Aorta (tissue), 5 donors: ENCODE measurements around the gene SGIP1. TPM values are rescaled to one million over a fixed set of nuclear protein-coding genes. Genes with fewer than 3 reads are reported as not detected.
"Not testable (repeated sequence)": the region's sequence is repeated elsewhere in the genome, so short reads cannot be mapped to it uniquely, and the experiment has no call there.

Experiments used
- ATAC-seq: fragments of 200-7000 bp; cut with Tn5 transposase; one replicate; pipeline ENCODE4 v1.9.1; 2022; ENCODE audit warnings: moderate library complexity; ENCODE audit not compliant: low FRiP score
- DNase-seq, 2 donors: peaks; one replicate each; pipeline ENCODE4 v3.0.0-alpha.2; 2020
- H3K27ac ChIP-seq, 2 donors: one replicate each; pipeline ENCODE4 v1.5.1; 2013; ENCODE audit warnings: low read length in 2 of 2, mild to moderate bottlenecking in 2 of 2, moderate library complexity in 2 of 2, control low read depth in 1 of 2, inconsistent platforms in 1 of 2, low read depth in 1 of 2
- H3K27me3 ChIP-seq, 2 donors: one replicate each; pipeline ENCODE4 v1.6.1; 2013; ENCODE audit warnings: control low read depth in 1 of 2, low read length in 1 of 2, mild to moderate bottlenecking in 1 of 2, moderate library complexity in 1 of 2; ENCODE audit not compliant: insufficient read depth in 2 of 2, control insufficient read depth in 1 of 2
- H3K36me3 ChIP-seq, 2 donors: one replicate each; pipeline ENCODE4 v1.6.1; 2013; ENCODE audit warnings: control low read depth in 1 of 2, low read length in 1 of 2, mild to moderate bottlenecking in 1 of 2; ENCODE audit not compliant: insufficient read depth in 2 of 2, control insufficient read depth in 1 of 2
- H3K4me1 ChIP-seq, 2 donors: one replicate each; pipeline ENCODE4 v1.6.1; 2013; ENCODE audit warnings: low read length in 2 of 2, control low read depth in 1 of 2, mild to moderate bottlenecking in 1 of 2, moderate library complexity in 1 of 2; ENCODE audit not compliant: insufficient read depth in 2 of 2, control insufficient read depth in 1 of 2
- H3K4me3 ChIP-seq, 2 donors: one replicate each; pipeline ENCODE4 v1.5.1; 2013; ENCODE audit warnings: low read length in 2 of 2, control low read depth in 1 of 2, mild to moderate bottlenecking in 1 of 2
- H3K9me3 ChIP-seq: one replicate; pipeline ENCODE4 v1.6.1; 2013; ENCODE audit warnings: mild to moderate bottlenecking, low read length; ENCODE audit not compliant: control insufficient read depth
- WGBS, 2 donors: extraction: QIAGEN DNeasy Blood & Tissue Kit; methylation state at CpG; one replicate each; pipeline ENCODE4 v1.1.7; 2013; 5-methylcytosine and 5-hydroxymethylcytosine counted together
- intact Hi-C, 2 donors: fragments of 100-400 bp; cut with DNase I; formaldehyde crosslinking; loops; one replicate each; pipeline versions ENCODE4 v1.14.2 to v1.15.0; 2022
- polyA plus RNA-seq, 2 donors: library from polyadenylated mRNA; stranded (reverse); fragments of 200-250 nt; gene quantifications; one replicate each; pipeline ENCODE4 v1.2.3, GENCODE V29; 2013
- total RNA-seq, 2 donors: library from RNA; stranded (reverse); fragmentation: NEBNext Ultra II Directional; extraction: Animal tissue kit (Norgen Biotek cat#: 25700); gene quantifications; one replicate each; pipeline ENCODE4 v1.2.1, GENCODE V29; 2021
- donor health status: healthy with polysubstance abuse.
- donor health status: Bipolar disorder and iron deficiency.
- donor health status: DM: no; HTN: no; CAD: no.
- donor health status: DM: no; HTN: no; CAD: no.
- donor health status: DM: yes; HTN: yes; CAD: no.

SGIP1 gene
- total and polyA plus RNA-seq, 4 donors = 10.9 to 73.2 (median 58.3) TPM

DNA sequence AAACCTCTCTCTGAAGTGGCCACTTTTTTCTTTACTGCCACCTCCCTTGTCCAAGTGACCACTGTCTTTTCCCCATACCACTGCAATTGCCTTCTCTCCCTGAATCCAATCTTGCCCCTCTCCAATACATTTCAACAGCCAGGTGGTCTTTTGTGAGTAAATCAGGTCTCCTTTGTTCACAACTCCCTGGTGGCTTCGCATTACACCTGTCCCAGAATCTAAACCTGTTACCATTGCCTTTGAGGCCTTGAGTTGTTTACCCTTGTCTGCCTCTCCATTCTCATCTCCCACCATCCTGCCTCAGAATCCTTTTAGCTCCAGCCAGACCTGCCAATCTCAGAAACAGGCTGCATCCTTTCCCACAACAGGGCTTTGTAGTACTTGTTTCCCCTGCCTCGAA lies 196.5 kb downstream of the SGIP1 start:
- ATAC-seq = no peak
- WGBS, 2 donors = 87 to 88% methylated on average over 2 of the region's 2 CpGs

DNA sequence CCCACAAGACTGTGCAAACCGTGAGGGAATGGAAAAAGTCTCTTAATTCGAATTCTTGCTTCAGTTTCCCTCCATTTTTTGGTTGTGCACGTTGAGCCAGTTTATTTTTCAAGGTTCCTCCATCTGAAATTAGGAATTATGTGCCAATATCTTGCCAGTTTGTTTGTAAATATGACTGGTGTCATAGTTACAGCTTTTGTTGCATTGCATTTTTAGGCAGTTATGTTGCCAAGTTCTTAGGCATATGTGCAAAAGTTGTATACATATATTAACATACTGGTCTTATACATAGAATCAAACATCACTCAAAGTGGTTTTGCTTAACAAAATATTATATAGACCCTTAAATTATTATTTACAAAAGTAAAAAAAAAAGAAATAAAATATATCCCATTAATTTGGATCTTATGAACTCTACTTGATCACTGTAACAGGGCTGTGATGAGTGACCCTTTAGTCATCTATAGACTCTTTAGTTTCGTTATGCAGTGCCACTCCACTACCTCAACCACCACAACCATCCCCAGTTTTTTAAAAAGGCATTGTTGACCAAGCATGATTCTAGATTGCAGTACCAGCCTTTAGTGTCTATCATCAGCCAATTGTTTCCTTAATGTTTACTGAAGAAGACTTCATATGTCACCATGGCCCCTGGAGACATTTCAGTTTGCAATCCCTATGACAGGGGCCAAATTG lies 197.4 kb downstream of the SGIP1 start:
- WGBS, 2 donors = 72 to 74% methylated on average over 4 of the region's 4 CpGs
- DNase-seq (no peak), ATAC-seq (no peak)
- no peaks in the 10 kb centered on the region for H3K4me1 ChIP-seq
- H3K36me3 ChIP-seq = peaks cover 0 to 4% of the 10 kb centered on the region in 2 donors
- intact Hi-C loops = no loop called here
- H3K27ac ChIP-seq = no peak overlapping the region
- H3K9me3 ChIP-seq = no peaks in the 10 kb centered on the region
- no peak overlapping the region for H3K4me3 ChIP-seq
- no peaks in the 10 kb centered on the region for H3K27me3 ChIP-seq

More for the DNA sequence above, 196.5 kb downstream of the SGIP1 start:
- no peak for DNase-seq
- H3K27ac ChIP-seq = no peak overlapping the region
- H3K9me3 ChIP-seq = no peaks in the 10 kb centered on the region
- intact Hi-C loops = no loop called here
- H3K27me3 ChIP-seq = no peaks in the 10 kb centered on the region
- peaks cover 0 to 4% of the 10 kb centered on the region in 2 donors for H3K36me3 ChIP-seq
- no peak overlapping the region for H3K4me3 ChIP-seq
- H3K4me1 ChIP-seq = peaks cover 0 to 3% of the 10 kb centered on the region in 2 donors

DNA sequence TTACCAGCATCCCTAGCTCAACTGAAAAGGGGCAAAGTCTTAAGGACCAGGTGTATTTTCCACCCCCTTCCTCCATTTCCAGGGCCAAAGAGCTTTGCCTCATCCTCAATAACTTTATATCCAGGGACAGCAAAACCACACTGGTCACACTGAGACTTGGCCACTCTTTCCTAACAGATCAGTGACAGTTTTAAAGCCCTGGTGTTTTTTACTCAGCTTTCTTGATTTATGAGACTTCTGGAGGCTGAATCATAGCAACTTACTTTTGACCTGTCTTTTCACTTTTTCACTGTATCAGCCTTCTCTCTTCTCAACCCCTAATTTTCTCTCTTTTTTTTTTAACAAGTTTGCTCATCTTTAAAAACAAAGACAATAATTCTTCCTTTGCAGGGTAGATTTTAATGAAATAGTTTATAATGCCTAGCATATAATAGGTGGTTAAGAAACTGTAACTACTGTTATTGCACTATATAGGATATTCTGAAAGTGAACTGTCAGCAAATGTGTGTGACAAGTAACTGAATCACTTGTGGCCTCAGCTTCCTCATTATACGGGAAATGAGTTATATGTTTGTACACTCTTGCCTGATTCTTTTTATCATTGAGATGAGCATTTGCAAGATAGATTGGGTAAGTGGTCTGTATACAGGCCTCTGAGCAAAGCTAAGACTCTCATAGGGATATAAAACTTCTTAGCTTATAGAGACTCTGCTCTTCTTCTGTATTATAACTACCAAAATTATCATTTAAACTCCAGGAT lies 198.6 kb downstream of the SGIP1 start:
- H3K27me3 ChIP-seq = no peaks in the 10 kb centered on the region
- intact Hi-C loops = no loop called here
- no peak overlapping the region for H3K4me3 ChIP-seq
- peaks cover 0 to 4% of the 10 kb centered on the region in 2 donors for H3K36me3 ChIP-seq
- DNase-seq = no peak
- H3K4me1 ChIP-seq = no peaks in the 10 kb centered on the region
- WGBS, 2 donors = 0 to 2% methylated on average over 1 of the region's 1 CpG
- H3K27ac ChIP-seq = no peak overlapping the region
- no peaks in the 10 kb centered on the region for H3K9me3 ChIP-seq
- no peak for ATAC-seq

GRCh38 chr1:66733348-66734017 lies 199.5 kb downstream of the SGIP1 start:
- H3K36me3 ChIP-seq = peaks cover 0 to 4% of the 10 kb centered on the region in 2 donors
- no peaks in the 10 kb centered on the region for H3K27me3 ChIP-seq
- H3K4me3 ChIP-seq = no peak overlapping the region
- intact Hi-C loops = no loop called here
- no peaks in the 10 kb centered on the region for H3K9me3 ChIP-seq
- DNase-seq (no peak), ATAC-seq (no peak)
- no peak overlapping the region for H3K27ac ChIP-seq
- WGBS, 2 donors = 62% methylated on average over 7 of the region's 7 CpGs
- no peaks in the 10 kb centered on the region for H3K4me1 ChIP-seq

GRCh38 chr1:66734531-66734930 lies 200.6 kb downstream of the SGIP1 start:
- intact Hi-C loops, DNase-seq, H3K27me3 ChIP-seq, H3K4me1 ChIP-seq, H3K4me3 ChIP-seq, H3K36me3 ChIP-seq, ATAC-seq, H3K9me3 ChIP-seq, H3K27ac ChIP-seq: not testable (repeated sequence)
- 71 to 74% methylated on average over 6 of the region's 6 CpGs for WGBS, 2 donors

DNA sequence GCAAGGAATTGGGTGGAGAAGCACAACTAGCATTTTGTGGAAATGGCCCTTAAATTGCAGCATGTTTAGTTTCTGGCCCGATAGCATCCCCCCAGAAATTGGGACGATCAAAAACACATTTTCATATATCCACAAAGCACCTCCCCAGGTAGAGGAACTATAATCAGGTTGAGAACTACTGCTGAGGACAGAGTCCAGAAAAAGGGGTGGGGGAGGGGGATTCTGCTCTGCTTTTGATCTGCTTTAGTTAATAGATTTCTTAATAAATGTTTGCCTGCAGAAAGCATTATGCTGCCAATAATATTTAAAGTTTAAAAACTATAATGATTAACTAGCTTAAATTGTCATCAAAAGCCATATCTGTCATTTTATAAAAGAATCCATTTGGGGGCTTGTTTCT lies 203.9 kb downstream of the SGIP1 start:
- Histone ChIP-seq H3K9me3 (no peaks in the 10 kb centered on the region), H3K36me3 (peaks cover 0 to 4% of the 10 kb centered on the region in 2 donors), H3K27ac (no peak overlapping the region), H3K4me3 (no peak overlapping the region), H3K4me1 (no peaks in the 10 kb centered on the region), H3K27me3 (no peaks in the 10 kb centered on the region)
- intact Hi-C loops = no loop called here
- 88 to 93% methylated on average over 2 of the region's 2 CpGs for WGBS, 2 donors
- ATAC-seq (no peak), DNase-seq (no peak)

DNA sequence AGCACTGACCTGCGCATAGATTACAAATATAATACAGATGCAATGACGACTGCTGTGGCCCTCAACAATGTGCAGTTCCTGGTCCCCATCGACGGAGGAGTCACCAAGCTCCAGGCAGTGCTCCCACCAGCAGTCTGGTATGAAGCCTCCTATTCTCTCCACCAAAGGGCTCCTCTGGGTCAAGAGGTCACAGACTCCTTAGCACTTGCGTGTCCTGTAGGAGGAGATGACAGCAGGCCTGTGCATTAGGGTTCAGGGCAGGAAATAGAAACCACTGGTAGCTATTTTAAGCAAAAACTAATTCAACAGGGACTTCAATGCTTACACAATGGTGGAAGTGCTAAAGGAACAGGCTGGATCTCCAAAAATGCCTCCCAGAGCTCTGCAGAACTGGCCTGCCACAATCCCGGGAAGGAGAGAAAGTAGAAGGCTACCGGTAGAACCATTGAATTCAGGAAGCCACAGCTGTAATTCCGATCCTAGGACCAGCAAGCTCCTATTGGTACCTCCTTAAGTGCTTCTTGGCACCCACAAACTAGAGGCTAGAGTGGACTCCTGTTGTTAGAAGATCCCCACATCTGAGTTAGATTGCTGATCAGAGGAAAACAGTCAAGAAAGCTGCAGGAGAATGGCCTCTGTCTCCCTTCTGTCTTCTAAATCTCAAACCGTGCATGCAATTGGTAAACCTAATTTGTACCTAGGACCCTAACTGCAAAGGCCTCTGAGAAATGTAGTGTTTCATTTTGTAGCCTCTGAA lies 205.6 kb downstream of the SGIP1 start:
- no peaks in the 10 kb centered on the region for H3K9me3 ChIP-seq
- H3K27ac ChIP-seq = no peak overlapping the region
- H3K4me1 ChIP-seq = no peaks in the 10 kb centered on the region
- WGBS, 2 donors = 64 to 76% methylated on average over 9 of the region's 9 CpGs
- peaks cover 0 to 4% of the 10 kb centered on the region in 2 donors for H3K36me3 ChIP-seq
- intact Hi-C loops = no loop called here
- H3K4me3 ChIP-seq = no peak overlapping the region
- ATAC-seq = no peak
- H3K27me3 ChIP-seq = no peaks in the 10 kb centered on the region
- peak in 1 of 2 donors; percentile 26 for DNase-seq

GRCh38 chr1:66745451-66745850 lies 211.5 kb downstream of the SGIP1 start:
- Histone ChIP-seq H3K27ac (no peak overlapping the region), H3K27me3 (no peaks in the 10 kb centered on the region), H3K4me3 (no peak overlapping the region), H3K4me1 (no peaks in the 10 kb centered on the region), H3K9me3 (no peaks in the 10 kb centered on the region), H3K36me3 (peaks cover 0 to 2% of the 10 kb centered on the region in 2 donors)
- intact Hi-C loops = no loop called here
- ATAC-seq (no peak), DNase-seq (no peak)
- WGBS, 2 donors = 82 to 87% methylated on average over 2 of the region's 2 CpGs
